RWPE1 (cell line): Measurements from ENCODE around the gene KCTD21.
"Not testable (repeated sequence)": the region's sequence is repeated elsewhere in the genome, so short reads cannot be mapped to it uniquely, and the experiment has no call there.

Source experiments
- CTCF ChIA-PET: fragments of 350-600 bp; sonication (Branson Sonifier 250); formaldehyde crosslinking; extraction: SDS; loops from one replicate; lab custom pipeline; 2021; lab: Yijun Ruan, JAX
- POLR2A ChIA-PET: fragments of 400-600 bp; formaldehyde crosslinking; extraction: SDS; loops from one replicate; lab custom pipeline; 2020; ENCODE audit warnings: antibody characterized with exemption; ENCODE audit not compliant: low non-redundant PET; lab: Yijun Ruan, JAX
- DNase-seq: peaks from one replicate; pipeline ENCODE4 v3.0.0; 2012; ENCODE audit warnings: low spot score
- H3K27ac ChIP-seq: fragments of 450-650 bp; 2 replicates; pipeline ENCODE4 v1.5.1; 2017
- TF ChIP-seq, protein P1 (sequence below): fragments of 450-650 bp; conservative IDR thresholded peaks from 2 replicates; pipeline ENCODE4 v1.5.1; 2017; ENCODE audit warnings: low read depth, mild to moderate bottlenecking

The KCTD21 gene, protein sequence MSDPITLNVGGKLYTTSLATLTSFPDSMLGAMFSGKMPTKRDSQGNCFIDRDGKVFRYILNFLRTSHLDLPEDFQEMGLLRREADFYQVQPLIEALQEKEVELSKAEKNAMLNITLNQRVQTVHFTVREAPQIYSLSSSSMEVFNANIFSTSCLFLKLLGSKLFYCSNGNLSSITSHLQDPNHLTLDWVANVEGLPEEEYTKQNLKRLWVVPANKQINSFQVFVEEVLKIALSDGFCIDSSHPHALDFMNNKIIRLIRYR

DNA sequence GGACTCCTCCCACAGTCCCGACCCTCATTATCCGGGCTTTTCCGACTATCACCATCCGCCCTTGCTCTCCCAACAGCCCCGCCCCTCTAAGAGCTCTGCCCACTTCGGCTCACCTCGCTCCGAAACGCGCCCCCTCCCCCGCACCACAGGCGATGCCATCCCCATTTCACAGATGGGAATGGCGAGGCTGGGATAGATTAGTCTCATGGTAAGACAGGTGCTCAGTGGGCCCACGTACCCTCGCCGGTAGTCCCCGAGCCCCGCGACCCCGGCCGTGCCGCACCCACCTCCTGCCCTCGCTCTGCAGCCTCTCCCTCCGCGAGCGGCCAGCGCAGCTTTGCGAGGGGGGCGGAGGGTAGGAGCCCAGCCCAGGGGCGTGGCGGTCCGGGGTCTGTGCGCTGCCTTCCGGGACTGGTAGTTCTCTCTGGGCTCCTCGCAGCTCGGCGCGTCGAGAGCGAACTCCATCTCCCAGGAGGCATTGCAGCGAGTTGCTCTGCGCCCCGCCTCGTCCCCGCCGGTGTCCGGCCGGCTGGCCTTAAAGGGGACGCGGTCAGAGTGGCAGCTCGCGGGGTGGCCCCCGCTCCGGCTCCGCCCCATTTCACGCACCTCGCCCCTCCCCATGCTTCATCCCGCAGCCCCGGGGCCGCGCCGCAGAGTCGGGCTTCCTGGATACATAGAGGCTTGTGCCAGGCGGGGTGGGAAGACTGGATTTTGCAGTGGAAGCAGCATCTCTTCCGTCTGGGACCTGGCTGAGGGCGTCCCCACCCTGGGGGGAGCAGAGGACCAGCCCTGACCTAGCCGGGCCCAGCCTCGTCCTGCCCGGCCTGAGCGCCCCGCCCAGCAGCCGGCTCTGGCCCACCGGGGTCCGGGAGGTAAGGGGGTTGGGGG lies at the start of gene KCTD21, which contains the start of gene USP35:
TSS of gene KCTD21 (minus strand) at position 341 of the 888 bp plus-strand sequence. CDS start 14,072 bp downstream, outside the sequence.
TSS of gene USP35 (plus strand) at position 634 of the 888 bp plus-strand sequence. CDS start 7,327 bp downstream, outside the sequence.
- POLR2A ChIA-PET: interaction anchor here (0.6 kb wide), 1 partner anchor 230 kb away, joined by 3 read pairs; no protein-coding TSS in a partner anchor
- TF ChIP-seq, protein P1, sequence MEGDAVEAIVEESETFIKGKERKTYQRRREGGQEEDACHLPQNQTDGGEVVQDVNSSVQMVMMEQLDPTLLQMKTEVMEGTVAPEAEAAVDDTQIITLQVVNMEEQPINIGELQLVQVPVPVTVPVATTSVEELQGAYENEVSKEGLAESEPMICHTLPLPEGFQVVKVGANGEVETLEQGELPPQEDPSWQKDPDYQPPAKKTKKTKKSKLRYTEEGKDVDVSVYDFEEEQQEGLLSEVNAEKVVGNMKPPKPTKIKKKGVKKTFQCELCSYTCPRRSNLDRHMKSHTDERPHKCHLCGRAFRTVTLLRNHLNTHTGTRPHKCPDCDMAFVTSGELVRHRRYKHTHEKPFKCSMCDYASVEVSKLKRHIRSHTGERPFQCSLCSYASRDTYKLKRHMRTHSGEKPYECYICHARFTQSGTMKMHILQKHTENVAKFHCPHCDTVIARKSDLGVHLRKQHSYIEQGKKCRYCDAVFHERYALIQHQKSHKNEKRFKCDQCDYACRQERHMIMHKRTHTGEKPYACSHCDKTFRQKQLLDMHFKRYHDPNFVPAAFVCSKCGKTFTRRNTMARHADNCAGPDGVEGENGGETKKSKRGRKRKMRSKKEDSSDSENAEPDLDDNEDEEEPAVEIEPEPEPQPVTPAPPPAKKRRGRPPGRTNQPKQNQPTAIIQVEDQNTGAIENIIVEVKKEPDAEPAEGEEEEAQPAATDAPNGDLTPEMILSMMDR: no peak
- peak within 1 kb of the TSS; percentile 72 for H3K27ac ChIP-seq
- peak; percentile 97 for DNase-seq
- CTCF ChIA-PET: interaction anchor here (0.5 to 0.7 kb wide), 3 partner anchors 31 to 178 kb away, joined by 3 to 4 read pairs (median 3); no protein-coding TSS in a partner anchor

DNA sequence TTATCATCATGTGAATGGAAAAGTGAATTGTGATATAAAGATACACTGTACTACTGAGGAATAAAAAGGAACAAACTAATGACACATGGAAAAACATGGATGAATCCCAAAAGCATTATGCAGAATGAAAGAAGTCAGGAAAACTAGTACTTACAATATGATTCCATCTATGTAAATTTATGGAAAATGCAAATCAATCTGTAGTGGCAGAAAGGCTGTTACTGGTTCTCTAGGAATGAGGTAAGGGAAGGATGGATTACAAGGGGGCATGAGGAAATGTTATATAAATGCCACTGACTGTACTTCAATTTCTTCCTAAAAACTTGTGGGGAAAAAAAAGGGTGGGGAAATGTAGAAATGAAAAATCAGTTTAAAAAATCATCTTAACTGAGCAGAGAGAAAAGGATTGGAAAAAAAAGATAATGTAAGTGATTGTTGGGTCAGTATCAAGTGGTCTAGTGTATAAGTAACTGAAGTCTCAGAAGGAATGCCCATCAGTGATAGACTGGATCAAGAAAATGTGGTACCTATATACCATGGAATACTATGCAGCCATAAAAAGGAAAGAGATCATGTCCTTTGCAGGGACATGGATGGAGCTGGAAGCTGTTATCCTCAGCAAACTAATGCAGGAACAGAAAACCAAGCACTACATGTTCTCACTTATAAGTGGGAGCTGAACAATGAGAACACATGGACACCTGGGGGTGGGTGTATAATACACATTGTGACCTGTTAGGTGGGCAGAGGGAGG lies 49.0 kb upstream of the KCTD21 start:
- ChIA-PET POLR2A (no interaction called here), CTCF (no interaction called here)
- TF ChIP-seq, protein P1: no peak
- no peak overlapping the region for H3K27ac ChIP-seq
- DNase-seq: no peak

DNA sequence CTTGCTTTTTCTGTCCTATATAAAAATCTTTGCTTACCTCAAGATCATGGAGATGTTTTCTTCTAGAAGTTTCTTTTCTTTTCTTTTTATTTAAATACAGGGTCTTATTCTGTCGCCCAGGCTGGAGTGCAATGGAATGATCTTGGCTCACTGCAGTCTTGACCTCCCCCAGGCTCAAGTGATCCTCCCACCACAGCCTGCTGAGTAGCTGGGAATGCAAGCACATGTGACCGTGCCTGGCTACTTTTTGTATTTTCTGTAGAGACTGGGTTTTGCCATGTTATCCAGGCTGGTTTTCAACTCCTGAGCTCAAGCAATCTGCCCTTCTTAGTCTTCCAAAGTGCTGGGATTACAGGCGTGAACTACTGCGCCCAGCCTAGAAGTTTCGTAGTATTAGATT lies 45.6 kb upstream of the KCTD21 start:
- TF ChIP-seq, protein P1: no peak
- ChIA-PET CTCF (interaction anchor here (0.6 kb wide), 1 partner anchor 329 kb away, joined by 3 read pairs; no protein-coding TSS in a partner anchor), POLR2A (no interaction called here)
- DNase-seq: no peak
- H3K27ac ChIP-seq: no peak overlapping the region

DNA sequence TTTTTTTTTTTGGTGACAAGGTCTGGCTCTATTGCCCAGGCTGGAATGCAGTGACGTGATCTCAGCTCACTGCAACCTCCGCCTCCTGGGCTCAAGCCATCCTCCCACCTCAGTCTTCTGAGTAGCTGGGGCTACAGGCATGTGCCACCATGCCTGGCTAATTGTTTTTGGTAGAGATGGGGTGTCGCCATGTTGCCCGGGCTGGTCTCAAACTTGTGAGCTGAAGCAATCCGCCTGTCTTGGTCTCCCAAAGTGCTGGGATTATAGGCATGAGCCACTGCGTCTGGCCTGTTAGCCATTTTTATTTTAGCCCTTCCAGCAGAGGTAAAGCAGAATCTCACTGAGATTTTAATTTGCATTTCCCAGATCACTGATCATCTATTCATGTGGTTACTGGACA lies 44.6 kb upstream of the KCTD21 start:
- DNase-seq, POLR2A ChIA-PET, H3K27ac ChIP-seq, CTCF ChIA-PET: not testable (repeated sequence)

DNA sequence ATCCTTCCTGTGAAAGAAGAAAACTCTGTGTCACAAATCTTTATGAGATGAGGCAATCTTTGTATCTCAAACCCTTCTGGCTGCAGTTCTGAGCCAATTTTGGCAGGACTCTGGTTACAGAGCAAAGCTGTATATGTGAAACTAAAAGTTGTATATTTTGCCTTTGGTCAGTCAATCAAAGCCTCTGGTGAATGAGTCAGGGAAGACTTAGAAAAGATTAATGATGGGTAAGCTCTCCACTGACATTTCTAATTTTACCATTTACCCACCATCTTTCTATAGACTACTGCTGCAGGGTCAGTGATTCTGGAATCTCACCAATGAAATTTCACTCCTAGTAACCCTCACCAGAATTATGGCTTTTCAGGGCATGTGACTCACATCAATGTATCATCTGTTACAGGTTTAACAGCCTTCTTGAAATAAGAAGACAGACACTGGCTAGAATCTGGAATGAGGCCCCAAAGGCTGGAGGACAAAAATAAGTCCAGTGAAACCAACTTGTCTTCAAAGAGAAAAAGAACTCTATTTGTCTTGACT lies 43.6 kb upstream of the KCTD21 start:
- ChIA-PET POLR2A (no interaction called here), CTCF (no interaction called here)
- DNase-seq: peak; percentile 13
- TF ChIP-seq, protein P1: no peak
- H3K27ac ChIP-seq: no peak overlapping the region

DNA sequence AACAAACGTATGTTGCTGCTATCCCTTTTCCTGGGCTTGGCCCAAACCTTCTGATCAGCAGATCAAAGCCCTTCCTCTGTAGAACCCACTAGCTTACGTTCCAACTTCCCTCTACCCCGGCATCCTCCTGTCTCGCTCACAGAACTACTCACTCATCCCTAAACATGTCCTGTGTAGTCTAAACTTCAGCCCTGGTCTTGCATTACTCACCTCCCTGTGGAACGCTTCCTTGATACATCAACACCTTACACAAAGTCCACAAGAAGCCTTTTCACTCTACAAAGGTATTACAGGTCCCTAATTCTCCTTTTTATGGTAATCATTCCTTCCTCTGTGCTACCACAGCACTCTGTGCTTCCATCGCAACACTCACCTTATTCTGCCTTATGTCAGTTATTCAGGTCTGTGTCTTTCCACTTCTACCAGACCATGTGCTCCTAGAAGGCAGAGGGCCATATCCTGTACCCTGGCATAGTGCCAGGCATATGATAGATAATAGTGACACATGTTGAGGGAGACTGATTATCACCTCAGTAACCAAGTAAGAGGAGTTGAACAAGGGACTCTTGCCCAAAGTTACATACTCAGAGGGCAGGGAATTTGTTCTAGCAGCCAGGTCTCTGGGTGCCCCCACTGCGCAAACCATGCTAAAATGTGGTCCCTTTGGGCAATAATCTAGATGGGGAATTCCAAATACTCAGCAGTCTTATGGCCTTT lies 41.9 kb upstream of the KCTD21 start:
- POLR2A ChIA-PET: no interaction called here
- H3K27ac ChIP-seq: no peak overlapping the region
- DNase-seq: no peak
- TF ChIP-seq, protein P1: no peak
- CTCF ChIA-PET: no interaction called here
